Testis (tissue), 2 donors: ENCODE measurements around the gene SAMD4A.

Experiments used
- POLR2A ChIP-seq: fragments of 450-650 bp; IDR thresholded peaks from one replicate; pipeline ENCODE4 v1.6.1; 2017; ENCODE audit warnings: antibody characterized with exemption, mild to moderate bottlenecking, moderate library complexity
- TF ChIP-seq, protein P1 (sequence below), 3 experiments: fragments of 450-650 bp in 2 of 3; fragments of 200-600 bp in 1 of 3; sonication (generic) in 1 of 3; IDR thresholded peaks; one replicate each; pipeline ENCODE4 v1.5.1; 2016 to 2019; ENCODE audit warnings: antibody characterized with exemption in 3 of 3, mild to moderate bottlenecking in 2 of 3, moderate library complexity in 1 of 3

DNA sequence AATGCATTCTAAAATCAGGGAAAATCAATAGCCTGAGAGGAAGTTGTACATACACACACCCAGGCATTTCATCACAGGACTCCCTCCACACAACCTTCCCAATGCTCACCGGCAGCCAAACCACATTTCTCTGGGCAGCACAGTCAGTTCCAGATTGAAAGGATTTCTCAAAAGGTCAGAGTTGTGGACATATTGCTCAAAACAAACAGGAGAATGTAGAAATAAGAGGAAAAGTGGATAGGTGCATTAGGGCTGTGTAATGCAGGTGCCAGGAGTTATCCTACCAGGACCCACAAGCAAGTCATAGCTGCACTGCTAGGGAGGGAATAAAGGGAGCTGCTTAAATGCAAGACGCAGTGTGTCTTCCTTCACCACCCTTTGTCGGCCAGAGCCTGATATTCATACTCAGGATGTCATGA is 272.8 kb downstream of the SAMD4A start:
- TF ChIP-seq, protein P1, sequence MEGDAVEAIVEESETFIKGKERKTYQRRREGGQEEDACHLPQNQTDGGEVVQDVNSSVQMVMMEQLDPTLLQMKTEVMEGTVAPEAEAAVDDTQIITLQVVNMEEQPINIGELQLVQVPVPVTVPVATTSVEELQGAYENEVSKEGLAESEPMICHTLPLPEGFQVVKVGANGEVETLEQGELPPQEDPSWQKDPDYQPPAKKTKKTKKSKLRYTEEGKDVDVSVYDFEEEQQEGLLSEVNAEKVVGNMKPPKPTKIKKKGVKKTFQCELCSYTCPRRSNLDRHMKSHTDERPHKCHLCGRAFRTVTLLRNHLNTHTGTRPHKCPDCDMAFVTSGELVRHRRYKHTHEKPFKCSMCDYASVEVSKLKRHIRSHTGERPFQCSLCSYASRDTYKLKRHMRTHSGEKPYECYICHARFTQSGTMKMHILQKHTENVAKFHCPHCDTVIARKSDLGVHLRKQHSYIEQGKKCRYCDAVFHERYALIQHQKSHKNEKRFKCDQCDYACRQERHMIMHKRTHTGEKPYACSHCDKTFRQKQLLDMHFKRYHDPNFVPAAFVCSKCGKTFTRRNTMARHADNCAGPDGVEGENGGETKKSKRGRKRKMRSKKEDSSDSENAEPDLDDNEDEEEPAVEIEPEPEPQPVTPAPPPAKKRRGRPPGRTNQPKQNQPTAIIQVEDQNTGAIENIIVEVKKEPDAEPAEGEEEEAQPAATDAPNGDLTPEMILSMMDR (IDR thresholded peaks at IDR 0.05) = no peak
- TF ChIP-seq POLR2A = no peak
